GM19372 (cell line): ENCODE data around the gene ESR1.
"Not testable (repeated sequence)": the region's sequence is repeated elsewhere in the genome, so short reads cannot be mapped to it uniquely, and the experiment has no call there.

Source experiments
- ATAC-seq: cut with Tn5 transposase; IDR thresholded peaks from one replicate; pipeline ENCODE4 v1.9.1; 2021; ENCODE audit warnings: mild to moderate bottlenecking, low read depth, moderate library complexity; ENCODE audit not compliant: unreplicated experiment

ESR1 gene

DNA sequence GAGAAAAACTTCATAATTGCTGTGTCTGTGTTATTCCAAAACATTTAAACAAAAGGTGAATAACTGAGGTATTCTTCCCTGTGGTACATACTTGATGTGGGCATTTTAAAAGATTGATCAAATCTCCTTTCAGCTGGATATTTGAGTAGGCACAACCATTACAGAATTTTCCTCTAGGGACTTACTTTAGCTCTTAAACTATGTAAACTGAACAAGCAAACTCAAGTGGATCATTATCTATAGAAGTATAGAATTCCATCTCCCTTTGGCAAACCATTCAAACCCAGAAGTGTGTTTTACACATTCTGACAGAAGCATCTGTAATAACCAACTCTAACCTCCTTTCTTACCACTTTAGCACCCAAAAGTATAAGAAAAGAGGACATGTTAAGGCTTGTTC is 241.4 kb downstream of the ESR1 start:
- no peak for ATAC-seq

DNA sequence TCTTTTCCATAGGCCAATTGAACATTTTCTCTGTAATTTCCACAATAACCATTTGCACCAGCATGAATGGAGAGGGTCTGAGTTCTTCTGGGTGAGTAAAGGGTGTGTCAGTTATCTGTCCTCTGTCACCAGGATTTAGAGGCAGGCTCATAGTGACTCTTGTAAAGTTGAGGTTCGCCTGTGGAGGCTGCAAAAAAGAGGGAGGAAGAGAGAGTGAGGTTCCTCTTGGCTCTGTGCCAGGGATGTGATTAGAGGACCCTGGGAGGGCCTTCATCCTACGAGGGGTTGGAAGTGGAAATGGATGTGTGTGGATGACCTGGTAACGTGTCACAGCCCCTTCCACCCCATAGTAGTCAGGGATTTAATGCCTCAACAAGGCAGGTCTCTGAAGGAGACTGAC is 242.0 kb downstream of the ESR1 start:
- no peak for ATAC-seq

GRCh38 chr6:152050451-152051195 is 243.1 kb downstream of the ESR1 start:
- ATAC-seq: no peak

DNA sequence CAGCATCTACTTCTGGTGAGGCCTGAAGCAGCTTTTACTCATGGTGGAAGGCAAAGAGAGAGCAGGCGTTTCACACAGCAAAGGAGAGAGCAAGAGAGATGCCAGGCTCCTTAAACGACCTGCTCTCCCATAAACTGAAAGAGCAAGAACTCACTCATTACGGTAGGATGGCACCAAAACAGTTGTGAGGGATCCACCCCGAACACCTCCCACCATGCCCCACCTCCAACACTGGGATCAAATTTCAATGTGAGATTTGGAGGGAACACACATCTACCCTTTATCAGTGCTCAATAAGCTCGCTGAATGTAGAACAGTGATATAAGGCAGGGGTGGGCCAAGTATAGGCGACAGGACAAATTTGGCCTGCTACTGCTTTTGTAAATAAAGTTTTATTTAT is 244.6 kb downstream of the ESR1 start:
- ATAC-seq: no peak

GRCh38 chr6:152053332-152053731 is 245.8 kb downstream of the ESR1 start:
- ATAC-seq: no peak

GRCh38 chr6:152054441-152054840 is 247.0 kb downstream of the ESR1 start:
- ATAC-seq: no peak

DNA sequence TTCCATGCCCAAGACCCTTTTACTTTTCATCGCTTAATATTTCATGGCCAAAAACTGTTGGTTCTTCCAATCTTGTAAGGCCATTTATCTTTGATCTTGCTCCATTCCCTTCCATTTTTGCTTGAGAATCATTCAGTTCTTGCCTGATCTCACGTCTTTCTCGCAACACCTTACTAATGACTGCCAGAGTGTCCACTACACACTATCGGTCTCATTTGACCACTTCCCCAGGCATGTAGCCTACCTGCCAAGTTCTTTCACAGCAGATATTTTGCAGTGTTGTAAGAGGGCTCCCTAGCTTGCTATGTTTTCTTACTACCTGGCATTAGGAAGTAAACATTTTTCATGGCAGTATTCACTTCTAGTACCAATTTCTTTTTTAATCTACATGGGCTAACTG is 248.0 kb downstream of the ESR1 start:
- no peak for ATAC-seq

GRCh38 chr6:152057832-152058498 is 250.5 kb downstream of the ESR1 start:
- ATAC-seq: no peak

DNA sequence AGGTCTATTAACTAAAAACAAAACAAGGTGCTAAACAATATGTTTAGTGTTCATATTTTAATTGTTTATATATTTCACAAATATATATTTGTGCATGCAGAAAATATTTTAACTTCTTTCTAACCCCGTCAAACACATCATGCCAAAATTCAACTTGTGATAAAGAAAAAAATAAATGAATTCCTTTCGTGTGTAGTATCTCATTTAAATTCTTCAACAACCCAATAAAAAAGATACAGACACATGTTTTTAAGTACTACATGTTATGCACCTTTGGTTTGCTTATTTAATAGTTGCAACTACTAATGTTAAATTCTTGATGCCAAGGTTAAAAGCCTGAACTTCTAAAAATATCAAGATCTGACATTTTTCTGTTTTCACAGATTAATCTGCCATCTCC is 252.4 kb downstream of the ESR1 start:
- no peak for ATAC-seq

GRCh38 chr6:152062476-152062875 is 255.0 kb downstream of the ESR1 start:
- no peak for ATAC-seq

- no peak for ATAC-seq
Observed at GRCh38 chr6:152063170-152063921, 255.9 kb downstream of the ESR1 start.

- ATAC-seq: no peak
Observed at GRCh38 chr6:152068622-152069261, 261.3 kb downstream of the ESR1 start.

DNA sequence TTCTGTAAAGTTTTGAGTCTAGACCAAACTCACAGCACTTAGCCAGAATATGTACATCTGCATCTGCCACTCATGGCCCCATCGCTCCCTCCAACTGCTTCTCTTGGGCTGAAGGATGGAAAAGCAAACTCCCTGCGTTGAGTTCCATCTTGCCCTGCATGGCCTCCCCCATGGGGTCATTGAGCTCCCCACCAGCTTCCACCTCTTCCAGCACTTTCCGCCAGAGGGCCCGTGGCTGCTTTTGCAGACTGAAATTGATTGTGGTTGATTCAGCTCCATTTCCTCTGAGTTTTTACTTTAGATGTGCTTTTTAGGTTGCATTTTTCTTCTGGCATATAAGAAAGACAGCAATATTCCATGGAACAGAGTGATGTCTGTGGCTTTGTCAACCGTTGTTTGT is 263.1 kb downstream of the ESR1 start:
- no peak for ATAC-seq

- ATAC-seq: no peak
Observed at GRCh38 chr6:152071318-152071717, 263.8 kb downstream of the ESR1 start.

GRCh38 chr6:152071843-152072242 is 264.4 kb downstream of the ESR1 start:
- no peak for ATAC-seq

DNA sequence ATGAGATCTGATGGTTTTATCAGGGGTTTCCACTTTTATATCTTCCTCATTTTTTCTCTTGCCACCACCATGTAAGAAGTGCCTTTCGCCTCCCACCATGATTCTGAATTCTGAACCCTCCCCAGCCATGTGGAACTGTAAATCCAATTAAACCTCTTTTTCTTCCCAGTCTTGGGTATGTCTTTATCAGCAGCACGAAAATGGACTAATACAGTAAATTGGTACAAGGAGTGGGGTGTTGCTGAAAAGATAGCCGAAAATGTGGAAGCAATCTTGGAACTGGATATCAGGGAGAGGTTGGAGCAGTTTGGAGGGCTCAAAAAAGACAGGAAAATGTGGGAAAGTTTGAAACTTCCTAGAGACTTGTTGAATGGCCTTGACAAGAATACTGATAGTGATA is 268.8 kb downstream of the ESR1 start:
- ATAC-seq: not testable (repeated sequence)

DNA sequence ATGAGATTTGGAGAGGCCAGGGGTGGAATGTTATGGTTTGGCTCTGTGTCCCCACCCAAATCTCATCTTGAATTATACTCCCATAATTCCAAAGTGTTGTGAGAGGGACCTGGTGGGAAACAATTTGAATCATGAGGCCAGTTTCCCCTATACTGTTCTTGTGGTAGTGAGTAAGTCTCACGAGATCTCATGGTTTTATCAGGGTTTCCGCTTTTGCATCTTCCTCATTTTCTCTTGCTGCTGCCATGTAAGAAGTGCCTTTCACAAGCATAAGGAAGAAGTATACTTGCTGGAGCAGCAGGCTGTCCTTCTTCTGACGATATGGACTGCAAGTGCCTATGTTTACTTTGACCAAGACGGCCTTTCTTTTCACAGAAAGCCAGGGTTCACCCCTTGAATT is 270.5 kb downstream of the ESR1 start:
- ATAC-seq: no peak

DNA sequence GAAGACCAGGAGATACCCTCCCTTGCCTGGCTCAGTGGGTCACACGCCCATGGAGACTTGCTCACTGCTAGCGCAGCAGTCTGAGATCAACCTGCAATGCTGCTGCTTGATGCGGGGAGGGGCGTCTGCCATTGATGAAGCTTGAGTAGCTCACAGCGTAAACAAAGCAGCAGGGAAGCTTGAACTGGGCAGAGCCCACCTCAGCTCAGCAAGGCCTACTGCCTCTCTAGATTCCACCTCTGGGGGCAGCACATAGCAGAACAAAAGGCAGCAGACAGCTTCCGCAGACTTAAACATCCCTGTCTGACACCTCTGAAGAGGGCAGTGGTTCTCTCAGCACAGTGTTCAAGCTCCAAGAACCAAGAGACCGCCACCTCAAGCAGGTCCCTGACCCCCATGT is 271.3 kb downstream of the ESR1 start:
- no peak for ATAC-seq

DNA sequence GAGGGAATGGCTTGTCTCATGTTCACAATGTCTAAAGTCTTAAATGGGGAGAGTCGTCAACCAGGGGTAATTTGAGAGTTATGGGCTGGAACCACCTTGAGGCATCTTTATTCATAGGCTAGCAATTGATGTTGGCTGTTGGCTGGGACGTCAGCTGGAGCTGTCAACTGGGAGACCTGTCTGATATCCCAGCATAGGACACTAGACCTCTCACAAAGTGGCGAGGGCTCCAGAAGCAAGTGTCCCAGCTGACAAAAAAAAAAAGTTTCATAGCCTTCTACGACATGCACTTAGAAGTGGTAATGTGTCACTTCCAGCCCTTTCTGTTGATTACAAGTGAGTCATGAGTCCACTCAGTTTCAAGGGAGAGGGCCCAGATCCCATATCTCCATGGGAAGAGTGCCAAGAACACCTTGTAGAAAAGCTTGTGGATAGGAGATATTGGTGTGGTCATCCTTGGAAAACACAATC is 278.0 kb downstream of the ESR1 start:
- ATAC-seq: no peak

DNA sequence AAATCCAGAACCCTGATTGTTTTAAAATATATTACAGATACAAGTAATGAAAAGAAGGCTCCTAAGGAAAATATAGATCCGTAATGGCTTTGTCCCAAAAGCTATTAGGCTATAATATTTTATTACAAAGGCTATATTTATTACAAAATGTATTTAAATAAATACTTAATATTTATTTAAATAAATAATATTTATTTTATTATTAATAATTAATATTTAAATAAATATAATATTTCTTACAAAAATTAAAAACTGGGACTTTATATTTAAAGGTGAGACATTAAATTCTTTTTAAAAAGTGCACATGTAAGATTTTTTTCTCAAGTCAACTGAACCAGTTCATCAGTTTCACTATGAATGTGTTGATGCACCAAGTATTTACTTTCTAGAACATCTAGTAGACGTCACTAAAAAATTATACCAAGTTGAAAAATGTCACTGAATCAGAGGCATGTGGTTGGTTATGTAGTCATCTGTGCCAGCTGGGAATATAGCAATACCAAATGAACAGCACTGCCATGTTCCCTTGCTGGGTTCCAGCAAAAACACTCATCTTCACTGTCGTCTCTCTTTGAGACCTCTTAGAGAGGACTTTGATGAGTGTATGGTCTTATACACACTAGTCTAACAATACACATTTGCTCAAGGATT is 278.9 kb downstream of the ESR1 start:
- no peak for ATAC-seq
